COLO668 (cell line): ENCODE data around the gene SOX8.

Experiments used
- DNase-seq: peaks from one replicate; lab custom pipeline; 2025; ENCODE audit not compliant: unreplicated experiment; lab: John Stamatoyannopoulos, UW

SOX8 gene

GRCh38 chr16:1003391-1004347 is 22.1 kb downstream of the SOX8 start:
- DNase-seq: no peak

DNA sequence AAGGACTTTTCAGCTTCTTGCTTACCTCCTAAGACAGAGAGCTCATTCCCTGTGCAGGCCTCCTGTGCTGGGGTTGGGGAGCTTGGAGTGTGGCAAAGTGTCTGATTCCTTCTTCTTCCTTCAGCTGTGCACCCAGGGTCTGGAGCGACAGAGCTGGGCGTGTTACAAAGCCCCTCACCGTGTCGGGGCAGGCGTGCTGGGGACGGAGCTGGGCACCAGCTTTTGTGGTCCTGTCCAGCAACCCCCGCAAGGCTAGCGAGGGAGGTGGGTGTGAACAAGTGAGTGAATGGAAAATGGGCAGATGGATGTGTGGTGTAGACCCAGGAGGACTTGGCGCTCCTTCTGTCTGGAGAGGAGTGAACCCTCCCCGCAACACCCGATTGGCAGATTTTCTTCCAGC is 23.7 kb downstream of the SOX8 start:
- DNase-seq: no peak

DNA sequence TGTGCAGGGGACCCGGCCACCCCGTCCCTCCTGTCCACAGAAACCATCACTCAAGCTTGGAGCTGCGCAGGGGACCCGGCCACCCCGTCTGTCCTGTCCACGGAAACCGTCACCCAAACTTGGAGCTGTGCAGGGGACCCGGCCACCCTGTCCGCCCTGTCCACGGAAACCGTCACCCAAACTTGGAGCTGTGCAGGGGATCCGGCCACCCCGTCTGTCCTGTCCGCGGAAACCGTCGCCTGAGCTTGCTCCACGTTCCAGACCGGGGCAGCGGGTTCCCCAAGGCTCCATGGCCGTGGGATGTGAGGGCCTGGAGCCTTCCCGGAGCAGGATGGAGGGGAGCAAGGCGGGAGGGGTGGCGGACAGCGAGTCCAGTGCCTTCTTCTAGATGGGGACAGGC is 25.2 kb downstream of the SOX8 start:
- no peak for DNase-seq

- no peak for DNase-seq
Observed at GRCh38 chr16:1007284-1007850, 25.8 kb downstream of the SOX8 start.

GRCh38 chr16:1008085-1008484 is 26.5 kb downstream of the SOX8 start:
- DNase-seq: no peak

- no peak for DNase-seq
Observed at GRCh38 chr16:1009358-1010150, 28.0 kb downstream of the SOX8 start.

DNA sequence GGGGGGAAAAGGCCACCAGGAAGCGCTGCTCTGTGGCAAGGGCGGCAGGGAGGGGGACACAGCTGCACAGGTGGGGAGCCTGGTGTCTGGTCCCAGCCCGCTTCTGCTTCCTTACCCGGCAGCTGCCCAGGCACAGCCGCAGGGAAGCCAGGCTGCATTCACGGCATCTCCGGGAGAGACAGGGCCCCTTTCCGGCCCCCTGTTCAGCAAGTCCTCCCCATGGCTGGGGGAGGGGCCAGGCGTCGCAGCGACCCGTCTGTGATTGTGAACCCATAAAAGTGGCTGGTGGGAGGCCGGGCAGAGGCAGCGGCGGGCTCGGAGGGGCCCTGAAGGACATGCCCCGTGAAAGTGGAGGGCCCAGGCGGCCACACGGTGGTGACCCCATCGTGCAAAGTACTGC is 28.7 kb downstream of the SOX8 start:
- DNase-seq: no peak

- no peak for DNase-seq
Observed at GRCh38 chr16:1010815-1011214, 29.2 kb downstream of the SOX8 start.

GRCh38 chr16:1011316-1012082 is 29.9 kb downstream of the SOX8 start:
- no peak for DNase-seq

- DNase-seq: no peak
Observed at GRCh38 chr16:1012135-1012534, 30.6 kb downstream of the SOX8 start.

DNA sequence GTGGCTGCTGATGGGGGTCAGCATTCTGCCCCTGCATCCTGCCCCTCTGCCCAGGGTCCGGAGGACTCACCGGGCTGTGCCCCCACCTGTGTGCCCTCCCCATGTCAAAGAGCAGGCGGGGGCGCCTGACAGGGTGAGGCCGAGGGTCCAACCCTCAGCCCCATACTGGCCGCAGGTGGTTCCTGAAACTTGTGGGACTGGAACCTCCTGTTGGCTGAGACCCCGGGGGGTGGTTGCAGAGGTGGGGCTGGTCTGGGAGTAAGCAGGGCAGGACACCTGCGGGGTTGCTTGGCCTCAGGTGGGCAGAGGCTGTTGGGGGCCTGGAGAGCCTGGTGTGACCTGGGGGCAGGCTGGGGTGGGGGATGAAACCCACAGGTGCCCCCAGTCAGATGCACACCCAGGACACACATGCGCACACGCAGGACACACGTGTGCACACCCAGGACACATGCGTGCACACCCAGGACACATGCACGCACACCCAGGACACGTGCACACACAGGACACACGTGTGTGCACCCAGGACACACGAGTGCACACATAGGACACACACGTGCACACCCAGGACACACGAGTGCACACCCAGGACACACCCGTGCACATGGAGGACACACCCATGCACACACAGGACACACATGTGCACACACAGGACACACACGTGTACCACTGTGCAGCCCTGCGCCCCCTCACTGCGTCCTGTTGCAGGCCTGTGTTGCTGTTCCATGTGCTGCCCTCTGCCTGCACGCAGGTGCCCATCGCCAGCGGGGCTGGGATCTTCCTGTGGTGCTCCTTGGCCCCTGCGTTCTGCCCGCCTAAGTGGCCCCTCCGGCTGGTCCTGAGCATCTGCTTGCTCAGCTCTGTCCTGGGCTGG is 31.4 kb downstream of the SOX8 start:
- no peak for DNase-seq

GRCh38 chr16:1013593-1013900 is 32.0 kb downstream of the SOX8 start:
- no peak for DNase-seq

- DNase-seq: no peak
Observed at GRCh38 chr16:1014221-1014620, 32.7 kb downstream of the SOX8 start.

DNA sequence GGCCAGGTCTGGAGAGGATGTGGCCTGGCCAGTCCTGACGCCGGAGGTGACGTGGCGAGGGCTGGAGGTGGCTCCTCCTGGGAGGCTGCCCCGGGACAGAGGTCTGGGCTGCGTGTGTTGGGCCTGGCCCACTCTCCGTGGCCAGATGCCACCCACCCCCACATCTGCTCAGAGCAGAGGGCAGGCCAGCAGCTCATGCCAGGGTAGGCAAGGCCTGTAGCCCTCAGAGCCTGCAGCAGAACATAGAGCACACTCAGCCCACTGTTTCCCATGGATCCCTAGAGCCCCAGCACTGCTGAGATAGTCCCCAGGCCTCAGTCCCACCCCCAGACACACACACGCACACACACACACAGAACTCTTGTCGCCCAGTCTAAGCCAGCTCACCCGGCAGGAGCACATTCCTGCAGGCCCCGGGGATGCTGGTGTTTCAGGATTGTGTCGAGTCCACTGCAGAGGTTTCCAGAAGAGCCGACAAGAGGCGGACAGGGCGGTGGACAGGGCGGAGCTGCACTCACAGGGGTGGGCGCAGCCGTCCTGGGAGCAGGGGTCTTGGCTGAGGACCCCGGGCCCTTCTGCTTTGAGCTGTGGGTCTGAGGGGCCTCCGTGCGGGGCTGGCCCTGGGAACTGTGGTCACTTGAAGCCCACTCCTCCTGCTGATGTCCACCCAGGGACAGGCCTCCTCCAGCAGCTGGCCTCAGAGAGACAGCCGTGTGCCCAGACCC is 33.4 kb downstream of the SOX8 start:
- DNase-seq: no peak

DNA sequence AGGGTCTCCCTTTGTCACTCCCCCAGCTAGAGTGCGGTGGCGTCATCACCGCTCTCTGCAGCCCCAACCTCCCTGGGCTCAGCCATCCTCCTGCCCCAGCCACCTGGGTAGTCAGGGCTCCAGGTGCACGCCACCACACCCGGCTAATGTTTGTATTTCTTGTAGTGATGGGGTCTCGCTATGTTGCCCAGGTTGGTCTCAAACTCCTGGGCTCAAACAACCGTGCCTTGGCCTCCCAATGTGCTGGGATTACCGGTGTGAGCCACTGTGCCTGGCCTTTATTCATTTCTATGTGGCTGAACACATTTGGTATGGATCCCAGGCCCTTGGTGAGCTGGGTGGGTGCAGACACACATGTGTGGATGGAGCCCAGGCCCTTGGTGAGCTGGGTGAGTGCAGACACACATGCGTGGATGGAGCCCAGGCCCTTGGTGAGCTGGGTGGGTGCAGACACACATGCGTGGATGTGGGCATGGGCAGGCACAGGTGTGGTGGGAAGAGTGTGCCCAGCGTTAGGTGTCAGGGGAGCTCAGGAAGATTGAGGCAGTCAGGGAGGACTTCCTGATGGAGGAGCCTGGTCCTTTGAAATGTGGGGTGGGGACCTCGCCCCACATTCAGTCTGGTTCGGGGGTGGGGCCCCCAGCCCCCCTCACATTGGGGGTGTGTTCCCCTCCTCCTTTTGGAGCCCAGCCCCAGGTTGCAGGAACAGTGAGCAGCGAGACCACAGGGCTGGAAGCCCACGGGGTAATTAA is 37.1 kb downstream of the SOX8 start:
- no peak for DNase-seq

GRCh38 chr16:1019231-1020090 is 37.9 kb downstream of the SOX8 start:
- DNase-seq: peak; percentile 18

- DNase-seq: no peak
Observed at GRCh38 chr16:1020091-1020399, 38.5 kb downstream of the SOX8 start.

- no peak for DNase-seq
Observed at GRCh38 chr16:1020591-1020990, 39.0 kb downstream of the SOX8 start.
